ENCODE measurements around the gene CNR2.
"Not testable (repeated sequence)": the region's sequence is repeated elsewhere in the genome, so short reads cannot be mapped to it uniquely, and the experiment has no call there.

Gene CNR2

GRCh38 chr1:23913212-23913880, at the start of gene CNR2:
TSS of gene CNR2 (minus strand) at chr1:23913362. CDS start at chr1:23875617, 37,745 bp downstream.
- H3K9me3 Mint-ChIP-seq: no peaks in the 10 kb centered on the region
- H3K27me3 Mint-ChIP-seq: no peaks in the 10 kb centered on the region
- H3K27ac Mint-ChIP-seq: peak within 1 kb of the TSS; percentile 95
- H3K4me1 Mint-ChIP-seq: peaks cover 54 to 83% of the 10 kb centered on the region in 2 donors
- peak; percentile 77 for DNase-seq
- peak within 1 kb of the TSS; percentile 88 to 93 for H3K4me3 Mint-ChIP-seq
- ATAC-seq (replicated peaks): peak; percentile 59 to 65
- H3K36me3 Mint-ChIP-seq: peaks cover 37 to 48% of the 10 kb centered on the region in 2 donors

GRCh38 chr1:23960291-23961020, 47.3 kb upstream of the CNR2 start:
- Mint-ChIP-seq H3K4me1 (peaks cover 20 to 59% of the 10 kb centered on the region in 2 donors), H3K9me3 (no peaks in the 10 kb centered on the region)
- no peak for DNase-seq

GRCh38 chr1:23959461-23960290, 46.5 kb upstream of the CNR2 start, which contains the start of gene PNRC2:
TSS of gene PNRC2 (plus strand) at chr1:23959828. CDS start at chr1:23961458, 1,630 bp downstream.
- Mint-ChIP-seq H3K4me1 (peaks cover 21 to 59% of the 10 kb centered on the region in 2 donors), H3K36me3 (peaks cover 20 to 26% of the 10 kb centered on the region in 2 donors), H3K27me3 (no peaks in the 10 kb centered on the region), H3K9me3 (no peaks in the 10 kb centered on the region), H3K27ac (peak within 1 kb of the TSS; percentile 100), H3K4me3 (peak within 1 kb of the TSS; percentile 99 to 100)
- peak; percentile 86 to 88 for ATAC-seq (replicated peaks)
- DNase-seq: peak; percentile 95

More at GRCh38 chr1:23960291-23961020, 47.3 kb upstream of the CNR2 start:
- Mint-ChIP-seq H3K27me3 (no peaks in the 10 kb centered on the region), H3K36me3 (peaks cover 22 to 32% of the 10 kb centered on the region in 2 donors), H3K27ac (peak overlapping the region; percentile 100), H3K4me3 (peak overlapping the region; percentile 99 to 100)
- ATAC-seq (replicated peaks): no peak

GRCh38 chr1:23958810-23959460, 45.8 kb upstream of the CNR2 start:
- peak overlapping the region; percentile 100 for H3K27ac Mint-ChIP-seq
- peaks cover 24 to 57% of the 10 kb centered on the region in 2 donors for H3K4me1 Mint-ChIP-seq
- no peaks in the 10 kb centered on the region for H3K9me3 Mint-ChIP-seq

GRCh38 chr1:23958040-23958809, 45.1 kb upstream of the CNR2 start:
- peak overlapping the region; percentile 99 to 100 for H3K4me3 Mint-ChIP-seq

More at GRCh38 chr1:23958810-23959460, 45.8 kb upstream of the CNR2 start:
- DNase-seq: peak; percentile 96
- peak; percentile 84 to 86 for ATAC-seq (replicated peaks)
- H3K36me3 Mint-ChIP-seq: peaks cover 17 to 18% of the 10 kb centered on the region in 2 donors
- no peaks in the 10 kb centered on the region for H3K27me3 Mint-ChIP-seq
- H3K4me3 Mint-ChIP-seq: peak overlapping the region; percentile 99 to 100

DNA sequence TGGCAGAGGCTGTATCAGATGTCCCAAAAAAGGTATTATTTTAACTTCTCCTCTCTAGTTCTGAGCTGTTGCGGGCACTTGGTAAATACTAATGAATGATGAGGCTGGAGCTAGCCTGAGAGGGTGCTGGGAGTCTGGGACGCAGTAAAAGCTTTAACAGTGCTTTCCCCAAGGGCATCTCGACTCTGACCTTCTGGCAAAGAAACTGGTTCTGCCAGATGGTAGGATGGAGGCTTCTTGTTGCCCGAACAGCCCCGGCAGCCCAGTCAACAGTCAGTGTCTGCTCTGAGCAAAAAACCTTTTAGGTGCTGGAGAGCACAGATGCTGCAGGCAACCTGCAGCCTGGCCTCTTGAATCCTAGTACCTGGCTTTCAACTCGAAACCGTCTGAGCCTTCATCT, 43.9 kb upstream of the CNR2 start:
- ATAC-seq (replicated peaks) (no peak), DNase-seq (no peak)
- Mint-ChIP-seq H3K27me3 (no peaks in the 10 kb centered on the region), H3K4me3 (no peak overlapping the region), H3K36me3 (peaks cover 17 to 18% of the 10 kb centered on the region in 2 donors), H3K4me1 (peaks cover 24 to 53% of the 10 kb centered on the region in 2 donors), H3K27ac (peak overlapping the region; percentile 21), H3K9me3 (no peaks in the 10 kb centered on the region)

More at GRCh38 chr1:23958040-23958809, 45.1 kb upstream of the CNR2 start:
- ATAC-seq (replicated peaks); H3K9me3 Mint-ChIP-seq; DNase-seq; H3K27me3 Mint-ChIP-seq: not testable (repeated sequence)
- peaks cover 24 to 53% of the 10 kb centered on the region in 2 donors for H3K4me1 Mint-ChIP-seq
- H3K27ac Mint-ChIP-seq: peak overlapping the region; percentile 100
- peaks cover 17 to 18% of the 10 kb centered on the region in 2 donors for H3K36me3 Mint-ChIP-seq

GRCh38 chr1:23953020-23953419, 39.9 kb upstream of the CNR2 start:
- Mint-ChIP-seq H3K27ac (no peak overlapping the region), H3K4me3 (no peak overlapping the region), H3K4me1 (peaks cover 15 to 37% of the 10 kb centered on the region in 2 donors), H3K9me3 (no peaks in the 10 kb centered on the region), H3K36me3 (no peaks in the 10 kb centered on the region), H3K27me3 (no peaks in the 10 kb centered on the region)
- ATAC-seq (replicated peaks): no peak
- DNase-seq: no peak

DNA sequence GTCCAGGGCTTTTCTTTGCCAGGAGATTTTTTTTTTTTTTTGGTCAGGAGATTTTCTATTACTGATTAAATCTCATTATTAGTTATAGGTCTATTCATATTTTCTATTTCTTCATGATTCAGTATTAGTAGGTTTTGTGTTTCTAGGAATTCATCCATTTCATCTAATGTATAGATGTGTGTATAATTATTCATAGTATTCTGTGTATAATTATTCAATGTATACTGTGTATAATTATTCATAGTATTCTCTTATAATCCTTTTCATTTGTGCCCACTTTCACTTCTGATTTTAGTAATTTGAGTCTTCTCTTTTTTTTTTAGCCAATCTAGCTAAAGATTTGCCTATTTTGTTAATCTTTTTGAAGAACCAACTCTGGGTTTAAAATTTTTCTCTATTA, 34.2 kb upstream of the CNR2 start:
- Mint-ChIP-seq H3K27me3 (no peaks in the 10 kb centered on the region), H3K36me3 (no peaks in the 10 kb centered on the region), H3K9me3 (peaks cover 0 to 2% of the 10 kb centered on the region in 2 donors), H3K27ac (no peak overlapping the region), H3K4me3 (no peak overlapping the region), H3K4me1 (peaks cover 7 to 17% of the 10 kb centered on the region in 2 donors)
- ATAC-seq (replicated peaks) (no peak), DNase-seq (no peak)

GRCh38 chr1:23936481-23937176, 23.5 kb upstream of the CNR2 start:
- H3K36me3 Mint-ChIP-seq: no peaks in the 10 kb centered on the region
- ATAC-seq (replicated peaks) (no peak), DNase-seq (no peak)
- H3K4me3 Mint-ChIP-seq: no peak overlapping the region
- no peaks in the 10 kb centered on the region for H3K27me3 Mint-ChIP-seq
- H3K4me1 Mint-ChIP-seq: peaks cover 14 to 20% of the 10 kb centered on the region in 2 donors
- no peaks in the 10 kb centered on the region for H3K9me3 Mint-ChIP-seq
- no peak overlapping the region for H3K27ac Mint-ChIP-seq

- Mint-ChIP-seq H3K9me3 (no peaks in the 10 kb centered on the region), H3K4me3 (peak overlapping the region; percentile 28 to 41), H3K27me3 (no peaks in the 10 kb centered on the region), H3K27ac (peak overlapping the region; percentile 76), H3K4me1 (peaks cover 23 to 39% of the 10 kb centered on the region in 2 donors), H3K36me3 (no peaks in the 10 kb centered on the region)
- DNase-seq (no peak), ATAC-seq (replicated peaks) (peak; percentile 48 to 50)
These were observed 18.3 kb upstream of the CNR2 start for GRCh38 chr1:23931491-23931880.

DNA sequence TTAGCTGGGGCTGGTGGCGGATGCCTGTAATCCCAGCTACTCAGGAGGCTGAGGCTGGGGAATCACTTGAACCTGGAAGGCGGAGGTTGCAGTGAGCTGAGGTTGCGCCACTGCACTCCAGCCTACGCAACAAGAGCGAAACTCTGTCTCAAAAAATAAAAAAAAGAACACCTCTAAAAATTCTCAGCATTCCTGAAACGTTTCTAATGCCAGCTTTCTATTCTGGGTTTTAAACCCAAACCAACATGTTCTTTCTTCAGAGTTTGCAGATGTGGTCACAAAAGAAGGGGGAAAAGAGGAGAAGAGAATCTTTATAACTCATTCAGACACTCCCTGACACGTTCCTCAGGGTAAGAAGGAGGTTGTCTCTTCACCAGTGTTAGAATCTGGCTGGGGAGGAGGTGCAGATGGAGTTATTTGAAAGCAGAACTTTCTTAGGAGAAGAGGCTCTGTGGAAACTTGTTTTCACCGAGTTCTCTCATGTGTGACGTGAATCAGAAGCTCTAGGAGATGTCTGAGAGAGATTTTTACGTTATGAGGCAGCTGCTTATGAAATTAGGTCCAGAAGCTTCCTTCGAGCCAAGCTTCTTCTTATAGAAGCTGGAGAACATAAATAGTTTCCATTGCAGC, 17.8 kb upstream of the CNR2 start:
- no peaks in the 10 kb centered on the region for H3K36me3 Mint-ChIP-seq
- peak overlapping the region; percentile 28 to 41 for H3K4me3 Mint-ChIP-seq
- H3K4me1 Mint-ChIP-seq: peaks cover 23 to 42% of the 10 kb centered on the region in 2 donors
- peak overlapping the region; percentile 76 for H3K27ac Mint-ChIP-seq
- H3K9me3 Mint-ChIP-seq: no peaks in the 10 kb centered on the region
- no peaks in the 10 kb centered on the region for H3K27me3 Mint-ChIP-seq
- ATAC-seq (replicated peaks): peak; percentile 85
- no peak for DNase-seq

DNA sequence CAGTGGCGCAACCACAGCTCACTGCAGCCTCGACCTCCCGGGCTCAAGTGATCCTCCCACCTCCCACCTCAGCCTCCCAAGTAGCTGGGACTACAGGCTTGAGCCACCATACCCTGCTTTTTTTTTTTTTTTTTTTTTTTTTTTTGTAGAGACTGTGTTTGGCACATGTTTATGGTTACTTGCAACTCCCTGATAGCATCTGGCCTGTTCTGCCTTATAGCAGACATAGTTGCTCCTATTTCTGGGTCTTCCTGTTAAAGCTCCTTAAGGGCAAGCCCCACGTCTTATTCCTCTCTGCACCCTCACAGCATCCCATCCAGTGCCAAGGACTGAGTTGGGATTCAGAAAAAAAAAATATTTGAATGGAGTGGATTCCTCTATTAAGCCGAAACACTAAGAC, 17.1 kb upstream of the CNR2 start:
- Mint-ChIP-seq H3K27me3 (no peaks in the 10 kb centered on the region), H3K4me3 (no peak overlapping the region), H3K4me1 (peaks cover 23 to 42% of the 10 kb centered on the region in 2 donors), H3K27ac (no peak overlapping the region), H3K9me3 (no peaks in the 10 kb centered on the region), H3K36me3 (no peaks in the 10 kb centered on the region)
- no peak for DNase-seq
- ATAC-seq (replicated peaks): no peak

Data from stimulated activated naive B cell treated with anti-CD40 and anti-IgM and Interleukin-4, amounts not matched to agents 10 μg/mL and 1 μg/mL and 100 μg/mL, for 72 hours (primary cell).